Measurements from ENCODE around the gene RIN2.

Gene RIN2

DNA sequence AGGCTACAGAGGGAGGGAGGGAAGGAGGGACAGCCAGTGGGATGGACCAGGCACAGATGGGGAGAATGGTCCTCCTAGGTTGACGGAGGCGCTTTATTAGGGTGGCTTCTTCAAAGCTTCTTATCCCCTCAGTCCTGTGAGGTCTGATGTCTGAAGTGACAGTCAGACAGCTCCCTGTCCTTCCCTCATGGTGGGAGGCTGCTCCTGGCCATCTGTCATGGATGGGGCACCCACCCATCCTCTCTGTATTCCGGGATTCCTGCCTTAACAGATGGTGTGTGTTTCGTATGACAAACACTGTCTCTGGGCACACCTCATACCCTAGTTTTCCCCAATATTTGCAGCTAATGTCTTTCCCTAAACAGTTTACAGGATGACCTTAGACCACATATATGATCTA, 7.9 kb downstream of the RIN2 start:
- no peak for DNase-seq

- DNase-seq = no peak
These were observed 9.0 kb downstream of the RIN2 start for GRCh38 chr20:19767070-19767469.

DNA sequence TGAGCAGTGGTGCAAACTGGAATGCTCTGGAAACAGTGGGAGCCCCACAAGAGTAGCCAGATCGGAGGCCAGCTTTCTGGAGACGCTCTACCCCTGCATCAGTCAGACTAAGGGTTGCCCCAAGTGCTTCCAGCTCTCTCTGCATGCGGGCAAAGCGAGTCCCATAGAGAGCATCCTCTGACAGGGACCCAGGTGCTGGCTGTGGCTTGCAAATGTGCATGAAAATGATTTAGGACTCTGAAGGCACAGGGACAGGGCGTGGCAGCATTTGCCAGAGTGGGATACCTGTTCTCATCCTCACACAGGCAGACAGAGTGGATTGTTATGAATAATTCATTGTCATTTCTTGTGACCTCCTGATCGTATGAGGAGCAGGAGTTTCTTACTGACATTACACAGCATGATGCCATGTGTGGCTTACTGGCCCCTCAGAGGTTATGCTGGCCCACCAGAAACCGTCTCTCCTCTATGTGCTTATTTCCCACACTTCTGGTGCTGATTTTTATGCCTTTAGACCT, 10.3 kb downstream of the RIN2 start:
- no peak for DNase-seq

DNA sequence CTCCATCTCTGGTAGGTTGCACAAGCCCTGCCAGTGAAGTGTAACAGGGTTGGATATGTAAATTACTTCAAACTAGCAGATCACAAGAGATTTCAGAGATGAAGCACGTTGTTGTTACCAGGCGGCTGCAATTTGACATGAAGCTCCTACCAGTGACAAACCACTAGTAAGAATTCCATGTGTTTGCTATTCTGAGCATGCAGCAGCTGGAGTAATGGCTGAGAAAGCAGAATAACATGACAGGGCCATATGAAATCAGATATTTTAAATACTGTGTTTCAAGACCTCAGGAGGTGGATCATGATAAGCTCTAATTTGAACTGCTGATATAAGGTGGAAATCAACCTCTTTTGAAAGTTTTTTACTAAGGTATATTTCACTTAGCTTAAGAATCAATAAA, 11.4 kb downstream of the RIN2 start:
- DNase-seq = no peak

DNA sequence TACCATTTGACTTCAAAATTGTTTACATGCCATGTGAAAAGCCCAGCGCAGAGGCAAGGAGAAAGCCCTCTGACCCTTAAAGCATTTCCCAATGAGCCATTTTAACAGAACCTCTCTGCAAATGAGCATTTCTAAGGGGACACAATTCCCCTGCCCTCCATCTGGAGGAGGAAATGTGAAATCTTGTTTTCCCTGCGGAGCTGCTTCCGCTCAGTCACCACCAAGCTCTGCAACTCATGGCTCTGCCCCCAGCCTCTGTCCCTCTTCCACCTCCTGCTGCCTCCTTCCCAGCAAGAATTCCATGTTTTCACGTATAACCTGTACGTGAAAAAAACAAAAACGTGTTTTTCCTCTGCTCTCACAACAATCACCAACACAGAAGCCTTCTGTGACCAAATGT, 12.3 kb downstream of the RIN2 start:
- DNase-seq = no peak

GRCh38 chr20:19771031-19771430, 13.0 kb downstream of the RIN2 start:
- DNase-seq = no peak

GRCh38 chr20:19773471-19773870, 15.4 kb downstream of the RIN2 start:
- no peak for DNase-seq

DNA sequence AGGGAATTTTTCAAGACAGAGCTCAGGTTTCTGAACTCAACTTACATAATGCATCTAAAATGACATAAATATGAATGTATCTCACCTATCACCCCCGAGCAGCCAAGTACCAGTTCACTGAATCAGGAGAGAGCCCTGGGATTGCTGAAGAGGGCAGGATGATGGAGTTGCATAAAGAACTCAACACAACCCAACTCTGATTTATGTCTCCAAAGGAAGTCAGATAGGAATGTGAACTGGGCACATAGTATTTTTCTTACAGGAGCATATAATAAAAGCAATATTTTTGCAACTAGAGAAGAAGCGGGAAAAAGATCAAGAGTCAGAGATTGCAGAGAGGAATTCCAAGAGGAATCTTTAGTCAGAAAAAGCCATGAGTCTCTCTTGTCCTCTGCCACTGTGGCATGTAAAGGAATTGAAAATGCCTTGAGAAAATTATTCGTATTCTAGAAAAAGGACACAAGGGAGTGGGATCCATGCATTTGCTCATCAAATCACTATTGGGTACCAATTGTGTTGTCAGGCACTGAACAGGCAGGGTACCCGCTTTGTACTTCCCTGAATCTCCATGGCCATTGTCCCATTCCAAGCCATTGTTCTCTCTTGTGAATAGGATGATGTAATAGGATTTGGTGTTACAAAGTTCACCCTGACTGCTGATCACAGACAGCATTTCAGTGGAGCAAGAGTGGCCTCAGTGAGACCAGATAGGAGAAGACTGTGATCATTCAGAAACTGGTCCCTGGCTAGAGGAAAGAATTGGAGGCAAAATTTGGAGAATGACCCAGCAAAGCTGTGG, 16.3 kb downstream of the RIN2 start:
- DNase-seq = no peak

DNA sequence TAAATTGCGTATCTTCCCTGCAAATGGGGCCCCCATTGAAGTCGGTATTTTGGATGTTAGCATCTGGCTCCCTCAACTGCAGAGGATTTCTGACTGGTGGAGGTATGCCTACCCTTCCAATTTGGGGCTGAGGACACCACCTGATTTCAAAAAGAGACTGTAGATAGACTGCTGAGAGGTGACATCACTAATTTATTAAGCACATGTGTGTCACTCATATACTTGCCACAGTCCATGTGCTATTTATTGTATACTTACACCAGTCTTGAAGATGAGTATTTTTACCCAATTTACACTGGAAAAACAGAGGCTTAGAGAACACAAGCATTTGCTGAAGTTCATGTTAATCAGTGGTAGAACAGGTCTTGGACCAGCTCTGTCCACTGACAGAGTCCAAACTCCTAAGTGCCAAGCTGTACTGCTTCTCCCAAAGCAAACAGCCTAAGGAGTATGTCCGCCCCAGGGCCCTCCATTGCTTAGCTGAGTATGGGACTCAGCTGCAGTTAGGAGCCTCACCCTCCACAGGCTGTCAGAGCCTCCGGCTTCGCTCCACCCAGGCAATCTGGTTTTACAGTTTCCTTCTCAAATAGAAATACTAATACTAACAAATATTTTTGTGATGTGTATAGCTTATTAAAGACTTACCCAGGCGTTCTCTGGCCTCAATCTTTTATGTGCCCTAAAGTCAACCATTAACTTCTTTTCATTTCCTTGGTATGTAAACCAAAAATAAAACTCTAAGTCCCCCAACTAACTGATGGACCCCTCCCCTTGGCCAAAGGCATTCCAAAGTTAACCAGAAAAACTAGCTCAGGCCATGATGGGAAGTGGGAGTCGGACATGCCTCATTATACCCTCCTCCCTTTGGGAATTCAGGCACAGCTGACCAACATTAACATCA, 17.5 kb downstream of the RIN2 start:
- no peak for DNase-seq

GRCh38 chr20:19777315-19777714, 19.3 kb downstream of the RIN2 start:
- no peak for DNase-seq

DNA sequence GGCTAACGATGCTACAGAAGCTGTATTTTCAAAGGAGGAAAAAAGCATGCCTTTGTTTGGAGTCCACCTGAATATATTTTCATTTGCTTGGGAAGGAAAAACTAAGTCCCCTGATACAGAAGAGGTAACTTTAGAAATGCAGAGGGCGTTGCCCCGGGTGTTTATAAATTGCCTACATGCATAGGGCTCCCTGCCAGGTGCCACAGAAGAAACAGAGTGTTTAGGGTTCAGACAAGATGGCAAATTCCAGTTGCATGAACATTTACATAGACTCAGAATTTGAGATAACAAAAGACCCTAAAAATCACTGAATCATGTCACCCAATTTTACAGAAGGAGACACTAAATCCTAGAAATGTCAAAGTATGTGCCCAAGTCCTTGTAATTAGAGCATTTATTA, 19.9 kb downstream of the RIN2 start:
- no peak for DNase-seq

DNA sequence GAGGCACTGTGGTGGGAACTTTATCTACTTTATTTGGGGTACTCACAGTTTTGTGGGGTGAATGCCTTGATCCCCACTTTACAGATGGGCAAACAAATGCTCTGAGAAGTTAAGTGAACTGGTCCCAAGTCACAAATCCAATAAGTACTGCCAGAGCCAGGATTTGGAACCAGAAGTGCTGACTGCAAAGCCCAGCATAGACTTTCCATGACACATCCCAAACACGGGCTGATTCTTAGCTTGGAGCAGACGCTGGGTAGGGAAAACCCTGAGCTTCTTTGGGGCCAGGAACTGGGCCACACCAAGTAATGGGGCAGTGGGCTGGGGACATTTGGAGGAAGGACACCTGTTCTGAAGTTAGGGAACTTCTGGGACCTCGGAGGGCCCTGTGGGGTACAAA, 20.3 kb downstream of the RIN2 start:
- no peak for DNase-seq

DNA sequence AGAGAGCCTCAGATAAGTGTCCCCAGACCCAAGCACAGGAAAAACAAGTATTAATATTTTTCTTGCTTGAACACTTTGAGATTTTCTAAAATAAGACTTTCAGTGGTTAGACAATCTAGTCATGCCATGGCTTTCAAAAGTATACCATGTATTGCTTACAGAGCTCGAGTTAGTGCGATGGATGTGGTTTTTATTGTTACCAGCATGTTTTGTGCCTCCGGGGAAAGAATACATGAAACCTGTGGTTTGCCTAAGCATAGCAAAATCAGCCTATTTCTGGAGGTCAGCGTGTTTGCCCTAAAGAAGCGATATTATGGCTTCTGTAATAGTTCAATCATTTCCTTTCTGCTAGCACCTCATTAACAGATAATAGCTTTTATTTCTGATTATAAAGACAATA, 21.6 kb downstream of the RIN2 start:
- no peak for DNase-seq

DNA sequence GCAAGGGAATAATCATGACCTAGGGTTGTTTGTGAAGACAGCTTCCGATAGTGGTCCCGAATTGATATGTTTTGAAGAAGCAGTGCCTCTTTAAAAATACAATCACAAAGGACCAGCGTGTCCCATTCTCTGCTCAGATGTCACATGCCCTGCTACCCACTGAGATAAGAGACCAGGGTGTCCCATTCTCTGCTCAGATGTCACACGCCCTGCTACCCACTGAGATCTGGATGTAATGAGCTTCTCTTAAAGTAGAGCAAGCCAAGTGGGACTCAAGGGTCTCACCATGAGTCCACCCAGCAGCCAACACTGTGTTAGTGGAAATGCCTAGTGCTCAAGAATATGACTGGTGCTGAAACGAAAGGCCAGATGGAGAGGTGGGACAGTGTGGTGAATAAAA, 22.2 kb downstream of the RIN2 start:
- DNase-seq = no peak

- DNase-seq = no peak
These were observed 23.2 kb downstream of the RIN2 start for GRCh38 chr20:19781235-19781634.

DNA sequence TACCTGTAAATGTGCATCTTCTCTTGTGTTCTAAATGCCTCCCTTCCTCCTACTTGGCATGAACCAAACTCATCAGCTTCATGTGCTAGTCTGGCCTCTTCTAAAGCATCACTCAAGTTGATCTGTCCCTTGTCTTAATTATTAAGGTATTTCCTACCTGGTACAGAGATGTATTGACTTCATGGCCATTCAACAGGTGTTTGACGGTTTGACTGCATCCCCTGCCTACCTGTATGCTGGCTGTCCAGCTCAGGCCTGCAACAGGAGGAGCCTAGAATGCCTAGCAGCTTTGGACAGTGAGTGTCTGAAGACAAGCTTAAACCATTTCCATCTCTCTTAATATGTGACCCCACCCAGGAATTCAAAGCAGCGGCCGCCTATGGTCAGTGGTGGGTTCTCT, 24.6 kb downstream of the RIN2 start:
- DNase-seq = no peak

GRCh38 chr20:19783966-19784401, 25.9 kb downstream of the RIN2 start:
- peak; percentile 37 to 58 for DNase-seq

DNA sequence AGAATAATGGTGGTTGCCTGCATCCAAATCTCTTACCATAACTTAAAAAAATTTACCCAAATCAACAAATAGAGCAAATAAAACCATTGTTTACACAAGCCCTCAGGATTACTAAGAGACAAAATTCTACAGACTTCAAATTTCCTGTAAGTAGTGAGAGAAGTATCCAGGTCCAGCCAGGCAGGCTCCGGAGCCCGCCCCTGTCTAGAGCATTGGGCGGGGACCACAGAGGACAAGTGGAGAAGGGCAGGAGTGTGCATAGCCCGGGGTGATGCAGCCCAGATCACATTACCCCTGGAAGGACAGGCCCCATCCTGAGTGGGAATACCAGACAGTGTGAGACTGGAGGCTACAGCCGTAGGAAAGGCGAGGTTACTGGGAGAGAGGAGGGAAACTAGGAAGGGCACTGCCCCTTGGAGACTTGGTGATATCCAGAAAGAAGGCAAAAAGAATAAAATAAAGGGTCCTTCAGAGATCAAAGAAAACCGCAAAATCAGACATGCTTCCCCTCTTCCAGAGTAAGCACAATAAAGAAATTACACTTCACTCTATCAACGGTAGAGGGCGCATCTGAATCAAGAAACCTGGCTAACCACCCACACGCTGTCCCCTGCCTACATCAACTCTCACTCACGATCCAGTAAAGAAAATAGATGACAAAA, 26.6 kb downstream of the RIN2 start:
- peak; percentile 81 to 85 for DNase-seq

- DNase-seq = no peak
These were observed 27.3 kb downstream of the RIN2 start for GRCh38 chr20:19785173-19785982.

DNA sequence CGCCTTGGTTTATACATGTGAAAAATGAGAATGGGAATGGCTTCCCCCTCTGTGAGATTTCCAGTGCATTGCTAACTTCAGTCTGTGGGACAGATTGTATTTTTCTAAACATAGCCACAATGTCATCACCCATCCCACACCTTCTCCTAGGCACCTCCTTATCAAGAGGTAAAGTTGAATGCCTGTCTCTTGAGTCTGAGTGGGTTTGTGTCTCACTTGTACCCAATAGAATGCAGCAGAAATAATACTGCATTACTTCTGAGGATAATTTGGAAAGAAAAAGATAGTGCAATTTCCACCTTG, 27.9 kb downstream of the RIN2 start:
- DNase-seq = no peak

- no peak for DNase-seq
These were observed 28.3 kb downstream of the RIN2 start for GRCh38 chr20:19786311-19786710.

- no peak for DNase-seq
These were observed 29.3 kb downstream of the RIN2 start for GRCh38 chr20:19787366-19787765.

- DNase-seq = no peak
These were observed 31.0 kb downstream of the RIN2 start for GRCh38 chr20:19789009-19789408.

Measured in NCI-H2081 (cell line).